ENCODE data around the gene DRC7. TPM values are rescaled to one million over a fixed set of nuclear protein-coding genes. Genes with fewer than 3 reads are reported as not detected.

DRC7 gene
- total RNA-seq, 1 experiment from 2014 or later = not detected

- POLR2A ChIA-PET (ENCODE audit: unreplicated experiment) = no interaction called here
- H3K9me3 ChIP-seq (ENCODE audit: low read length) = no peaks in the 10 kb centered on the region
- H3F3A ChIP-seq (ENCODE audit: low read length, unreplicated experiment) = no peaks in the 10 kb centered on the region
- no peak overlapping the region for H3K9ac ChIP-seq (ENCODE audit: low read length)
- CTCF ChIA-PET = no interaction called here
- no peaks in the 10 kb centered on the region for H3K4me1 ChIP-seq (ENCODE audit: insufficient read depth, low read length)
- no peaks in the 10 kb centered on the region for H3K79me2 ChIP-seq (ENCODE audit: low read length)
- H2AFZ ChIP-seq (ENCODE audit: low read length) = no peak overlapping the region
- DNase-seq = no peak
- no peaks in the 10 kb centered on the region for H3K27me3 ChIP-seq (ENCODE audit: low read length)
- no peaks in the 10 kb centered on the region for H3K36me3 ChIP-seq (ENCODE audit: low read depth, low read length)
- H3K9me2 ChIP-seq (replicated peaks; ENCODE audit: low read length) = no peaks in the 10 kb centered on the region
- H4K20me1 ChIP-seq (ENCODE audit: low read length) = no peaks in the 10 kb centered on the region
- H3K27ac ChIP-seq (ENCODE audit: low read length) = no peak overlapping the region
- intact Hi-C loops (cut with micrococcal nuclease) = no loop called here
- TF ChIP-seq, protein P1, sequence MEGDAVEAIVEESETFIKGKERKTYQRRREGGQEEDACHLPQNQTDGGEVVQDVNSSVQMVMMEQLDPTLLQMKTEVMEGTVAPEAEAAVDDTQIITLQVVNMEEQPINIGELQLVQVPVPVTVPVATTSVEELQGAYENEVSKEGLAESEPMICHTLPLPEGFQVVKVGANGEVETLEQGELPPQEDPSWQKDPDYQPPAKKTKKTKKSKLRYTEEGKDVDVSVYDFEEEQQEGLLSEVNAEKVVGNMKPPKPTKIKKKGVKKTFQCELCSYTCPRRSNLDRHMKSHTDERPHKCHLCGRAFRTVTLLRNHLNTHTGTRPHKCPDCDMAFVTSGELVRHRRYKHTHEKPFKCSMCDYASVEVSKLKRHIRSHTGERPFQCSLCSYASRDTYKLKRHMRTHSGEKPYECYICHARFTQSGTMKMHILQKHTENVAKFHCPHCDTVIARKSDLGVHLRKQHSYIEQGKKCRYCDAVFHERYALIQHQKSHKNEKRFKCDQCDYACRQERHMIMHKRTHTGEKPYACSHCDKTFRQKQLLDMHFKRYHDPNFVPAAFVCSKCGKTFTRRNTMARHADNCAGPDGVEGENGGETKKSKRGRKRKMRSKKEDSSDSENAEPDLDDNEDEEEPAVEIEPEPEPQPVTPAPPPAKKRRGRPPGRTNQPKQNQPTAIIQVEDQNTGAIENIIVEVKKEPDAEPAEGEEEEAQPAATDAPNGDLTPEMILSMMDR (conservative IDR thresholded peaks at IDR 0.05; ENCODE audit: low read depth, low read length) = no peak
- TF ChIP-seq EZH2 (IDR thresholded peaks at IDR 0.05; ENCODE audit: low read length, unreplicated experiment) = no peak
- no peak for TF ChIP-seq EZH2phosphoT487 (IDR thresholded peaks at IDR 0.05; ENCODE audit: borderline replicate concordance, low read length)
- BruUV-seq (replicated peaks) = no TSS peak
- ATAC-seq = no peak
- no peak overlapping the region for H3K4me3 ChIP-seq (ENCODE audit: low read length)
- no peak overlapping the region for H3K4me2 ChIP-seq (ENCODE audit: low read length)
Observed at GRCh38 chr16:57781349-57781740, 86.7 kb downstream of the DRC7 start.

Small RNA genes lying within 50 kb of the gene (microRNA-seq; reads per million reads assigned to microRNA genes)
- gene MIR6772 (ENCODE audit: unreplicated experiment) = not detected

Other genes with a start within 250 kb of the DRC7 start
- 35.6 and 48.6 TPM in 2 replicates for gene CIAPIN1, start 247.4 kb upstream of the DRC7 start, total RNA-seq (2014; rRNA removed)
- gene COQ9, start 247.3 kb upstream of the DRC7 start, total RNA-seq (2014; rRNA removed) = 67.0 and 67.4 TPM in 2 replicates
- 83.2 and 114 TPM in 2 replicates for gene POLR2C, start 232.1 kb upstream of the DRC7 start, total RNA-seq (2014; rRNA removed)
- gene DOK4, start 208.3 kb upstream of the DRC7 start, total RNA-seq (2014; rRNA removed) = 4.1 and 4.9 TPM in 2 replicates
- 12.7 and 13.9 TPM in 2 replicates for gene CCDC102A, start 158.2 kb upstream of the DRC7 start, total RNA-seq (2014; rRNA removed)
- not detected in 2 replicates for gene ADGRG5, start 152.2 kb upstream of the DRC7 start, total RNA-seq (2014; rRNA removed)
- gene ADGRG1, start 66.2 kb upstream of the DRC7 start, total RNA-seq (2014; rRNA removed) = 33.7 and 41.5 TPM in 2 replicates
- not detected in 2 replicates for gene ADGRG3, start 26.5 kb upstream of the DRC7 start, total RNA-seq (2014; rRNA removed)
- gene KATNB1, start 41.0 kb downstream of the DRC7 start, total RNA-seq (2014; rRNA removed) = 37.7 and 50.9 TPM in 2 replicates
- 32.6 and 42.2 TPM in 2 replicates for gene KIFC3, start 107.7 kb downstream of the DRC7 start, total RNA-seq (2014; rRNA removed)

All from PC-3 (cell line).